Stimulated activated CD4-positive, alpha-beta T cell treated with anti-CD3 and anti-CD28 coated beads, Interleukin-2, amount 100 ng/mL, for 24 hours (primary cell): Measurements from ENCODE around the gene CDC16.
A peak's percentile ranks its signal among the peaks of the same experiment; 100 is the strongest.
"Not testable (repeated sequence)": the region's sequence is repeated elsewhere in the genome, so short reads cannot be mapped to it uniquely, and the experiment has no call there.

Experiments used
- DNase-seq, 2 donors: peaks; one replicate each; pipeline ENCODE4 v3.0.0-alpha.2; 2020

Gene CDC16, protein sequence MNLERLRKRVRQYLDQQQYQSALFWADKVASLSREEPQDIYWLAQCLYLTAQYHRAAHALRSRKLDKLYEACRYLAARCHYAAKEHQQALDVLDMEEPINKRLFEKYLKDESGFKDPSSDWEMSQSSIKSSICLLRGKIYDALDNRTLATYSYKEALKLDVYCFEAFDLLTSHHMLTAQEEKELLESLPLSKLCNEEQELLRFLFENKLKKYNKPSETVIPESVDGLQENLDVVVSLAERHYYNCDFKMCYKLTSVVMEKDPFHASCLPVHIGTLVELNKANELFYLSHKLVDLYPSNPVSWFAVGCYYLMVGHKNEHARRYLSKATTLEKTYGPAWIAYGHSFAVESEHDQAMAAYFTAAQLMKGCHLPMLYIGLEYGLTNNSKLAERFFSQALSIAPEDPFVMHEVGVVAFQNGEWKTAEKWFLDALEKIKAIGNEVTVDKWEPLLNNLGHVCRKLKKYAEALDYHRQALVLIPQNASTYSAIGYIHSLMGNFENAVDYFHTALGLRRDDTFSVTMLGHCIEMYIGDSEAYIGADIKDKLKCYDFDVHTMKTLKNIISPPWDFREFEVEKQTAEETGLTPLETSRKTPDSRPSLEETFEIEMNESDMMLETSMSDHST

DNA sequence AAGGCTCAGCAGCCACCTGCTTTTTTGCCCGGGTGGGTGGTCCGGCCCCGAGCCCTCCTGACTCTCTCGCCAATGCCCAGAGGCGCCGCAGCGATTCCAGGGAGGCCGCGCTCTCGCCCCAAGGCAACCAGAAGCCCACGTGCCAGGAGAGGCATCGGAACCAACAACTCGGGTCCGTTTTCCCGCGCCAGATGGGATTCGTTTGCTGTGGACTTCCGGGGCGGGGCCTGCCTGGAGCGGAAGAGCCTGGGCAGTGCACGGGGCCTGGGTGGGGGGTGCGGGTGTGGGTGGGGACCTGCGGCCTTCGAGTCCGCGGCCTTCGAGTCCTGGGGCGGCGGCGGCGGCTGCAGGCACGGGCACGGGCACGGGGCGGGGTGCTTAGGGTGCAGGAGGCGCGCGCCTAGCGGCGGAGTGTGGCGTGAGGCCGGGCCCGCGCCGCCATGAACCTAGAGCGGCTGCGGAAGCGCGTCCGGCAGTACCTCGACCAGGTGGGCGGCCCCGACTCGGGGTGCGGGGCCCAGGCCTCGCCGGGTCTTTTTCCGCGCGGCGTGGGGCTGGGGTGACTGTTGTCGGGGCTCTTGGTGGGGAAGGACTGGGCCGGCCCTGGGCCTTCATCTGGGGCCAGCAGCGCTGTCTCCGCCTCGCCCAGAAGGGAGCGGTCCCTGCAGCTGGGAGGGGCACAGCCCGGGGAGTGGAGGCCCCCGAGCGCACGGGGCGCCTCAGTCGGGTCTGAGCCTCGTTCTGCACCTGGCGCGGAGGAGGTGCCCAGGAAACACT lies at the start of gene CDC16:
TSS of gene CDC16 (plus strand) at position 253 of the 777 bp plus-strand sequence. CDS start at position 441, 188 bp downstream.
- DNase-seq: peak; percentile 94

DNA sequence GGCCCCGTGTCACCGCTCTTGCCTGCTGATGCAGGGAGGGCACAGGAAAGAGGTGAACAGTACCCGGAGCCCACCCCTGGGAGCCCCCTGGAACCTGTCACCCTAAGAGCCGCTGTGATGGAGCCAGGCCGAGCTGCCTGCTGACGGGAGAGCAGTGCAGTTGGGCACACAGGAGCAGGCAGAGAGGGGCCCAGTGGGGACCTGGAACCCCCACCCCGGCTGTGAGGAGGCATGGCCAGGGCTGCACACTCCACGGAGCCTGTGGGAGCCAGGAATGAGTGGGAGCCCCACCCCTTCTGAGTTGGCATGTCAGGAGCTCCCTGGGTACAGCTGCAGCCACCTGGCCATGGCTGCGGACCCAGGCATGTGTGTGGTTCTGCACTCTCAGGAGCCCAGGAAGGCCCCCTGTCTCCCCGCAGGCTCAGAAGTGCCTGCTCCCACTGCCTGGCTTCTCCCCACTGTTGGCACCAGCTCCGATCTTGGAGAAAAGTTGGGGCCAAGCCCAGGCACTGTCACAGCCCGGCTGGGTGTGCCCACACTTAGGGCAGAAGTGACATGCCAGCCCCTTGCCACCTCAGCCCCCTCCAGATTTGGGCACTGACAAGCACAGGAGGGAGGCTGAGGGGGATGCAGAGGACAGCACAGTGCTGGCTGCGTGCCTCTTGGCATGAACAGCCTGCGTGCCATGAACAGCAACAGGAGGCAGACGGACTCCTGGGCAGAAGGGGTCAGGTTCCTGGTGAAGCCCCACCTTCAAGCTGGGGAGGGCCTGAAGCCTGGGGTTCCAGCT lies 49.3 kb upstream of the CDC16 start:
- DNase-seq: no peak

DNA sequence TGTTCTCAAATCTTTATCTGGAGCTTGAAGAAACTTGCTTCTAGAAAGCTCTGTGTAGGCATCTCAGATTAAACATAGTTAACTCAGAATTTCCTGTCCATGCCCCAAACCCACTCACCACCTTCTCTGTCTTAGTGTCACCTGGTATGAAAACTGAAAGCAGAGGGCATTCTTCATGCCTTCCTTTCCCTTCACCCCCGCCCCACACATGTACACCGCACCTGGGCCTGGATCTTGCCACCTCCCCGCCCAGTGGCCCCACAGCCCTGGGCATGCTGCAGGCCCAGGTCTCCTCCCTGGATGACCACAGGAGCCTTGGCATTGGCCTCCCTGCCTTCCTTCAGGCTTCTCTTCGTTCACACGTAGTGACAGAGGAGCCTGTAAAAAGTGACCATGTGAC lies 39.8 kb upstream of the CDC16 start:
- DNase-seq: no peak

DNA sequence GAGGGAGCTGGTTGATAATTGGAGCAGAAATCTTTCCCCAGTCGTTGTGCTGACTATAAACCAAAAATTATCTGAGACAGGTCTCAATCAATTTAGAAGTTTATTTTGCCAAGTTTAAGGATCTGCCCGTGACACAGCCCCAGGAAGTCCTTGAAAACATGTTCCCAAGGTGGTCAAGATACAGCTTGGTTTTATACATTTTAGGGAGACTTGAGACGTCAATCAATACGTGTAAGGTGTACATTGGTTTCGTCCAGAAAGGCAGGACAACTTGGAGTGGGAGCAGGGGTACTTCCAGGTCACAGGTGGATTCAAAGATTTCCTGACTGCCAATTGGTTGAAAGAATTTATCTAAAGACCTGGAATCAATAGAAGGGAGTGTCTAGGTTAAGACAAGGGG lies 38.1 kb upstream of the CDC16 start:
- DNase-seq: no peak

DNA sequence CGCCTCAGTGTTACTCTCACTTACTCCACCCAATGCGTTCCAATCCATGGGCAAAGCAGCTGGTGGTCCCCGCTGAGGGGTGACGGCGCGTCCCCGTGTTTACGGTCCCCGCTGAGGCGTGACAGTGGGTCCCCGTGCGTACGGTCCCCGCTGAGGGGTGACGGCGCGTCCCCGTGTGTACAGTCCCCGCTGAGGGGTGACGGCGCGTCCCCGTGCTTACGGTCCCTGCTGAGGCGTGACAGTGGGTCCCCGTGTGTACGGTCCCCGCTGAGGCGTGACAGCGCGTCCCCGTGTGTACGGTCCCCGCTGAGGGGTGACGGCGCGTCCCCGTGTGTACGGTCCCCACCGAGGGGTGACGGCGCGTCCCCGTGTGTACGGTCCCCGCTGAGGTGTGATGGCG lies 36.1 kb upstream of the CDC16 start:
- DNase-seq: no peak

DNA sequence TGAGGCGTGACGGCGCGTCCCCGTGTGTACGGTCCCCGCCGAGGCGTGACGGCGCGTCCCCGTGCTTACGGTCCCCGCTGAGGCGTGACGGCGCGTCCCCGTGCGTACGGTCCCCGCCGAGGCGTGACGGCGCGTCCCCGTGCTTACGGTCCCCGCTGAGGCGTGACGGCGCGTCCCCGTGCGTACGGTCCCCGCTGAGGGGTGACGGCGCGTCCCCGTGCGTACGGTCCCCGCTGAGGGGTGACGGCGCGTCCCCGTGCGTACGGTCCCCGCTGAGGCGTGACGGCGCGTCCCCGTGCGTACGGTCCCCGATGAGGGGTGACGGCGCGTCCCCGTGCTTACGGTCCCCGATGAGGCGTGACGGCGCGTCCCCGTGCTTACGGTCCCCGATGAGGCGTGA lies 35.2 kb upstream of the CDC16 start:
- DNase-seq: not testable (repeated sequence)

DNA sequence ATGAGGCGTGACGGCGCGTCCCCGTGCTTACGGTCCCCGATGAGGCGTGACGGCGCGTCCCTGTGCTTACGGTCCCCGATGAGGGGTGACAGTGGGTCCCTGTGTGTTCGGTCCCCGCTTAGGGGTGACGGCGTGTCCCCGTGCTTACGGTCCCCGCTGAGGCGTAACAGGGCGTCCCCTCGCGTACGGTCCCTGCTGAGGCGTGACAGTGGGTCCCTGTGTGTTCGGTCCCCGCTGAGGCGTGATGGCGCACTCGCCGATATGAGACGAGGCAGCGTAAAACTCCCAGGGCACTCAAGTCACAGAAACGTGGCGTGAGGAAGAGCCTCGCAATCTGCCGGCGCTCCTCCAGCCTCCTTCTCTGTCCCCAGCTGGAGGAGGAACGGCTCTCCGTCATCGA lies 34.7 kb upstream of the CDC16 start:
- no peak for DNase-seq

DNA sequence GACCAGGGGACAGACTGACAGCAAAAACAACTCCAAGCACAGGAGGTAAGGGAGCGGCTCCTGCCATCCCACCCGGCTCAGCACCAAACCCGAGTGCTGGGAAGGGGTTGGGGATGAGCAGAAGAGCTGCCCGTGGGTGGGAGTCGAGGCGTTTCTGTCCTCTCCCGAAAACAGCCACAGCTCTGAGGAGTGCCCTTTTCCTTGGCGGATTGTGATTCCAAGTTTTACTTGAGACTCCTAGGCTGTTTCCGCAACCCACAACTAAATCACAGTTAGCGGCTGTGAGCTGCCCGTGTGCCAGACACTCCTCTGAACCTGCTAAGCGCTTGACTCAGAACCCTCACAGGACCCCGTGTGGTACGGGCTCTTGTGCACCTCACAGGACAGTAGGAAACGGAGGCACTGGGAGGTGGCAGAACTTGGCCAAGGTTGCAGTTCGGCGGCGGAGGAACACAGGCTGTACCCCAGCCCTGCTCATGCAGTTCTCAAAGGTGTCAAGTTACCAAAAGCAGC lies 34.2 kb upstream of the CDC16 start:
- no peak for DNase-seq

DNA sequence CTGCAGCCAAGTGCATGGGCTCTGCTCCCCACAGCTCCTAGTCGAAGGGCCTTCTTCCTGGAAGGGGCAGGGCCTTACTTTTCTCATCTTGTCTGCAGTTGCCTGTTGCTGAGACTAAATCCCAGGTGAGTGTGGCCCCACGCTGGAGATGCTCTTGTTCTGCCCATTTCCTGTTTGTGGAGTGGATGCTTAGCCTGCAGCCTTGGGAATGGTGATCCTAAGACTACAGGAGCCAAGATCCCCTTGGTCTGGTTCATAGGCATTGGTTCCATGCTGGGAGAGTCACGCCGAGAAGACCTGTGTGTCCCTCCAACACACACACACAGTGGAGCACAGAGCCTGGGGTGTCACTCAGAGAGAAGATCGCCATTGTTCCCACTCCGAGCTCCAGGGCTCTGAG lies 32.1 kb upstream of the CDC16 start:
- no peak for DNase-seq

DNA sequence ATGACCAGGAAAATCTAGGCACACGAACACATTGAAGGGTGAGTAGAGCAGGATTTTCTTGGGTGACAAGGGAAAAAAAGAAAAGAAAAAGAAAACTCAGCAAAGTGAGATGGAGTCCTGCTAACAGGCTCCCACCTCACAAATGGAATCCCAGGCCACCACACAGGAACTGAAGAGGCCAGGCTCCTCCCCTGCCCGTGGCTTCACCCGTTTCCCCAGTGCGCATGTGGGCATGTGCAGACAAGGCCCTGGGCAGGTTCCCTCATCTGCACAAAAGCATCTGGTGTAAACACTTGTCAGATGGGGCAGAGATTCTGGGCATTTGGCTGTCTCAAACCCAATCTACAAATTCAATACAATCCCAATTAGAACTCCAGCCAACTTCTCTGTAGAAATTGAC lies 31.2 kb upstream of the CDC16 start:
- DNase-seq: peak; percentile 28 to 39

DNA sequence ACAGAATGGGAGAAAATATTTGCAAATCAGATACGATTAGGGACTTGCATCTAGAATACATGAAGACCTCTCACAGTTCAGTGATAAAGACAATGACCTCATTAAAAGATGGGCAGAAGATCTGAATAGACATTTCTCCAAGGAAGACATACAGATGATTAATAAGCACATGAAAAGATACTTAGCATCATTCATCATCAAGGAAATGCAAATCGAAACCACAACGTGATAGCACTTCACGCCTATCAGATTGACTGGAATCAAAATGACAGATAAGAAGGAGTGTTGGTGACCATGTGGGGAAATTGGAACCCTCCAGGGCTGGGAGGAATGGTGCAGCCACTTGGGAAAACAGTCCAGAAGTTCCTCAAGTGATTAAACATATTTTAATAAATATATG lies 29.8 kb upstream of the CDC16 start:
- DNase-seq: peak in 1 of 2 donors; percentile 13

DNA sequence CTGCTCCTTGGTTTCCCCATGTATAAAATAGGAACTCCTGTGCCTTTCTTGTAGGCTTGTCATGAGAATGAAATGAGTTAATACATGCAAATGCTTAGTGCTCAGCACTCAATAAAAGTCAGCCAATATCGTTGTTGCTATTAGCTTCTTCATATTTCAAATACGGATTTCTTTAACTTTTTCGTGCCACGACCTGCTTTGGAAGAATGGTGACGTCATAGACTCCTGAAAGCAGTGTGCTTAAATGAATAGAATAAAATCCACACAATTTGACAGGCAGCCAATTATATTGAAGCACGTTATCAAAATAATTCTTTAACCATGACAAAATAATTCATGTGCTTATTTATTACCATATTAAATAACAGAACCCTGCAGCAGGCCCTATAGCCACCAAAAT lies 26.6 kb upstream of the CDC16 start:
- no peak for DNase-seq

DNA sequence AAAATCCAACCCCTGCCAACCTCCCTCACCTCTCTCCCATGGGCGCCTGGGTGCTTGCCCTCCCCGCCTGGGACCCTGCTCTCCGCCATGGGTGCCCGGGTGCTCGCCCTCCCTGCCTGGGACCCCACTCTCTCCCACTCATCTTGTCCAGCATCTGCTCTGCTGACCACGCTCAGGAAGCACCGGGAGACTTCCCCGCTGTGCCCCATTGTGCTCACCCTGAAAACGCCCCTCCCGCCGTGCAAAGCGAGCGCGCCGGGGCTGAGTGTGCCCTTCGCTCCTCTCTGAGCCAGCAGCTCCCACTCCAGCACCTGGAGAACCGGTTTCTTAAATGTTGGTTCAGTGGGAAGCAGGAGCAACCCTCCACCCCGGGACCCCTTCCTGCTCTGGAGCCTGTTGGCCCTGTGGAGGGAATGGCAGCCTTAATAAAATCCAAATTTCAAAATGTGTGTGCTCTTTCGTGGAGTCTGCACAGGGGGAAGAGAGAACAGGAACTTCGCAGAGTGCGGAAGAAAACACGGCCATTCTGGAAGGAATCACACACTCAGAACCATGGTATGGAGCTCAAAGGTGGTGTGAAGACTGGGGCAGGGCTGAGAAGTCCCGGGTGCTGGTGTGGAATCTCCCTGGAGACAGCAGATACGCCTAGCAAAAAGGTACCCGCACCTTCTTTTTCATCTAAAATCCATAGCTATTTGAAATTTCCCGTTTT lies 23.1 kb upstream of the CDC16 start:
- no peak for DNase-seq

DNA sequence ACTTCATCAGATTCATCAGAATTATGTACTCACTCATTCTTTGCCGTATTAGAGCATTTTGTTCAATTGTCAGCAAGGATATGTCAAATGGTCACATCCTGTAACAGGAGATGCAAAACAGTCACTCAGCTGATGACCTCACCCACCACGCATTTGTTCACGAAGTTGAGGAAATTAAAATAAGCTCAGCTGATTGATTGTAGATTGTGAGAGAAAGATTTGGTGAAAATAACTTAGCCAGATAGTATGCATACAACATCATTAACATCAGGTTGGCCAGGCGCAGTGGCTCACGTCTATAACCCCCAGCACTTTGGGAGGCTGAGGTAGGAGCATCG lies 22.6 kb upstream of the CDC16 start:
- no peak for DNase-seq

DNA sequence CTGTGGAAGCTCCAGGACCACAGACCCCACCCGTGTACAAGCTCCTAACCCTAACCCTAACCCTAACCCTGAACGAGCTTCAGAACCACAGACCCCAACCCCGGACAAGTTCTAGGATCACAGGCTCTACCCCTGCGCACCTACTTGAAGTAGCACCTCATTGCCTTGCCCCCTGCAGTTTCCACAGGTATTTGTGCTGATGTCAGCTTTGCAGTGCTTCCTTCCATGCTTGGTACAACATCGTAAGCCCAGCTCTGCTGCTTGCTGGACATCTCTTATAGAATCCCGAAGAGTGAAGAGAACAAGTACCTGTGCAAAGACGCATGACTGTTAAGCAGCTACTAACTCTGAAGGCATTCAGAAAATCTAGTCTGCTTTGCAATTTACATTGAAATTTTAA lies 20.7 kb upstream of the CDC16 start:
- no peak for DNase-seq

DNA sequence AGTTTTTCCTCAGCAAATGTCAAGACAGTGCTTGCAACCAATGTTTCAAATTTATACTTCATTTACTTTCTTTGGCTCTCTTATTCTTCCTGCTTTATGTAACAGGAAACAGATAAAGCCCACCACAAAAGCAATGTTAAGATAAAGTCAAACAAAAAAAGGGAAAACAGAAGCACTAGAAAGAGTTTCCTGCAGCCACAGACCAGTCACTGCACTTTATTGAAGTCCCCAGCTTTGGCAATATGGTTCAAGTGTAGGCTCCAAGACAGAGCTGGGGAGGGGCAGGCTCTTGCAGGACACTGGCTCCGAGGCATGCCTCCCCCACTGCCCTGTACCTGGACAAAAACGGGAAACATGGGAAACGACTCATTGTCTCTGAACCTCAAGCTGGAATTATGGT lies 15.3 kb upstream of the CDC16 start:
- DNase-seq: no peak

DNA sequence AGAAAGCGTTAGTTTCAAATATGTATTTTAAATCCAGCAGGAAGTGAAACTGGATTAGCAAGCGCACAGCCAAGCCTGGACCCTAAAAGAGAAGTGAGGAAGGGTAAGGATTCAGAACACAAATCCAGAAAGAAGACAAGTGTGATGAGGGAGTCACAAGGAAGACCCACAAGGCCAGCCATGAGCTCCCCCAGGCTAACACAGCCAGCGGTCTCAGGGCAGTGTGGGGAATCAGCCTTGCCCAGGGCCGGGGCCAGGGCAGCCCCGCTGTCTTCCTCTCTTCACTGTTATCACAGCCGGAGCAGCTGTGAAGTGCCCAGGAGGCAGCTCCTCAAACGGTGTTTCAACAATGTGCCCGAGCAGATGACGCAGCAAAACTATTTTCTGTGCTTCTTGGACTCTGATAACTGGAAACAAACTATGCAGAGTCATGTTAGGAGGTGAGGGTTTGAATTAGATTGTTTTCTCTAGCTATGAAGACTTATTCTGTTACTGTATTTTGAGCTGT lies 12.2 kb upstream of the CDC16 start:
- DNase-seq: no peak

DNA sequence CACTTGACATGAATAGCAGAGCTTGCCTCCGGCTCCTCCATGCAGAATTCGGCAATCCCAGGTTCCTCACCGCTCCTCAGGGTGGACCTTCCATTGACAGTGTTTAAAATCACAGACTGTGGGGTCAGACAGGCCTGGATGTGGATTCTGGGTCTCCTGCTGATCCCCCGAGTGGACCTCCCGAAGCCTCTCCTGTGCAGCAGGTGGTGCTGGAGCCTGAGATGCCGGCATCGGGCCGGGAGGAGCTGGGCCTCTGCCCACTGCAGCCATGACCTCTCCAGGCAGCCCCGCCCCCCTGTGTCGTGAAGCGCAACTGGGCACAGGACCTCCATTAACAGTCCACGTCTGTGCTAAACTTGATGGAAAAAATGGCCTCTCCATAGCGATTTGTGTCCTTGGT lies 10.5 kb upstream of the CDC16 start:
- DNase-seq: no peak

DNA sequence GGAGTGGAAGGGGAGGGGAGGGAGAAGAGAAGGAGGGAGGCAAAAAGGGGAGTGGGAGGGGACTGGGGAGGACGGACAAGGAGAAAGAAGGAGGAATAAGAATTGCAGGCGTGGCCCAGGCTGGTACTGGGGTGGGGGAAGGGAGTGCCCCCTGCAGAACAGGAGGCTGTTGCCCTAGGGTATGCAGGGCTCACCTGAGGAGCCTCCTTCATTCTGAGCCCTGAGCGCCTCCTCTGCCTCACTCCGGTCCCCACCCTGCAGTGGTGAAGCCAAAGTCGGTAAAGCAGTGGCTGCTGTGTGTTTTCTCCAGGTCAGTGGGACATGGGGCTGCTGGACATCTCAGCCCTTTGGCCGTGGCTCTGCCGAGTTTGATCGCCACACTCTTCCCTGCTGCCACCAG lies 9.1 kb upstream of the CDC16 start:
- DNase-seq: peak in 1 of 2 donors; percentile 10

DNA sequence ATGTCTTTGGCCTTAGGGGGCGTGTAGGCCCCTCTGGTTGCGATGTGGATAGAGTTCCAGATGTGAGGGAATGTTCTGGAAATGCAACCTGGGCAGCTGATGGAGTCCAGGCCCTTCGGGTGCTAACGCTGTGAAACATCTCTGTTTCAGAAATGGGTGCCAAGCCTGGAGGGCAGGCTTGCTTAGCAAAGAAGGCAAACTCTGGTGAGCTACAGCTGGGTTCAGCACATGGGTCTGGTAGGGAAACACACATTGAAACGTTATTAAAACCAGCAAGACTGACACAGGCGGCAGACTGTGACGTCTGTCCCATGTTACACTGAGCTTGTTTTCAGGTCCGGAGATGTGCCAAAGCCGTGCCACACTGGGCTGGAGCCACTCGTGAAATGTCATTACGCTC lies 8.6 kb upstream of the CDC16 start:
- DNase-seq: peak in 1 of 2 donors; percentile 8

DNA sequence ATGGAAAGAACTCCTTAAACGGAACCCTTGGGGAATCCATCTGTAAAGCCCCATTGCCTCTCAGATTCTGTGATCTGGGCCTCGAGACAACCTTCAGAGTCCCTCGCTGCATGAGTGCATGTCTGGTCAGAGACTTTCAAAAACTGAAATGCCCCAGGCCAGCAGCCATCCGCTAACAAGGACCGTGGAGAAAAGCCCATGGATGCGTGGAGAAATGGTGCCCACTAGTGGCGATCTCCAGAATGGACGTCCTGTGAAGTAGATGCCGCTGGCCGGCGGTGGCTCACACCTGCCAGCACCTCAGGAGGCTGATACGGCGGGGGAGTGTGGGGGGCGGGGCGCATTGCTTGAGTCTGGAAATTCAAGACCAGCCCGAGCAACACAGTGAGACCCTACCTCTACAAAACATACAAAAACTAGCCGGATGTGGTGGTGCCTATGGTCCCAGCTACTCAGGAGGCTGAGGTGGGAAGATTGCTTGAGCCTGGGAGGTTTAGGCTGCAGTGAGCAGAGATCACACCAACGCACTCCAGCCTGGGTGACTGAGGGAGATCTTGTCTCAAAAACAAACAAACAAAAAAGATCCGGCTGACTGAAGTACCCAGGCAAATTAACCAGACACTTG lies 7.9 kb upstream of the CDC16 start:
- DNase-seq: peak; percentile 90

DNA sequence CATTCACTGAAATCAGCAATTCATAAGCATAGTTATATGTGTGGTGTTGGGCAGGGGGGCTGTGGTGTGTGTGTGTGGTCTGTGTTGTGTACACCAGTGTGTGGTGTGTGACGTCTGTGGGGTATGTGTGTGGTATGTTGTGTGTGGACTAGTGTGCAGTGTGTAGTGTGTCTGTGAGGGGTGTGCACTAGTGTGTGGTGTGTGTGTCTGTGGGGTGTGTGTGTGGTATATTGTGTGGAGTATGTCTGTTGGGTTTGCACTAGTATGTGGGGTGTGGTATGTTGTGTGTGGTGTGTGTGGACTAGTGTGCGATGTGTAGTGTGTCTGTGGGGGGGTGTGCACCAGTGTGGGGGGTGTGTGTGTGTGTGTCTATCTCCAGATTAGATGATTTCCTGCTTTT lies 7.2 kb upstream of the CDC16 start:
- no peak for DNase-seq
